RPMI8226 (cell line): ENCODE data around the gene LIN9.
"Not testable (repeated sequence)": the region's sequence is repeated elsewhere in the genome, so short reads cannot be mapped to it uniquely, and the experiment has no call there.

ENCODE experiments used
- DNase-seq: peaks from one replicate; pipeline ENCODE4 v3.0.0-alpha.2; 2015

The LIN9 gene

DNA sequence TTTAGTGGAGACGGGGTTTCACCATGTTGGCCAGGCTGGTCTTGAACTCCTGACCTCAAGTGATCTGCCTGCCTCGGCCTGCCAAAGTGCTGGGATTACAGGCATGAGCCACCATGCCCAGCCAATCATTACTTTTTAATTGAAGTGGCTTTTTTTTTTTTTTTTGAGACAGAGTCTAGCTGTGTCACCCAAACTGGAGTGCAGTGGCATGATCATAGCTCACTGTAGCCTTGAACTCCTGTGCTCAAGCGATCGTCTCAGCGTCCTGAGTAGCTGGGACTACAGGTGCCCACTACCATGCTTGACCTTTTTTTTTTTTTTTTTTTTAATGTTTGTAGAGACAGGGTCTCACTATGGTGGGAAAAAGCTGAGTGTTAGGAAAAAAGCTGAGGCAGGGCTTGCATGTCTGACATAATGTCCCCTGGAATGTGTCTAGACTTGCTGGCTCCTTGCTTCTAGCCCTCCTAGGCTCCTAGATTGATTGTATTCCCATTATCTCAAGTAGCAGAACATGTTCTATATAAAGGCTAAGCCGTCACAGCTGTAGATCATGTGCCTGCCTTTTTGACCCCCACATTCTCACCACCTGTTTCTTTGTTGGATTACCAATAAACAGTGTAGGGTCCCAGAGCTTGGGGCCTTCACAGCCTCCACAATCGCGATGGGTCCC, 36.6 kb downstream of the LIN9 start:
- DNase-seq, result not testable (repeated sequence)

DNA sequence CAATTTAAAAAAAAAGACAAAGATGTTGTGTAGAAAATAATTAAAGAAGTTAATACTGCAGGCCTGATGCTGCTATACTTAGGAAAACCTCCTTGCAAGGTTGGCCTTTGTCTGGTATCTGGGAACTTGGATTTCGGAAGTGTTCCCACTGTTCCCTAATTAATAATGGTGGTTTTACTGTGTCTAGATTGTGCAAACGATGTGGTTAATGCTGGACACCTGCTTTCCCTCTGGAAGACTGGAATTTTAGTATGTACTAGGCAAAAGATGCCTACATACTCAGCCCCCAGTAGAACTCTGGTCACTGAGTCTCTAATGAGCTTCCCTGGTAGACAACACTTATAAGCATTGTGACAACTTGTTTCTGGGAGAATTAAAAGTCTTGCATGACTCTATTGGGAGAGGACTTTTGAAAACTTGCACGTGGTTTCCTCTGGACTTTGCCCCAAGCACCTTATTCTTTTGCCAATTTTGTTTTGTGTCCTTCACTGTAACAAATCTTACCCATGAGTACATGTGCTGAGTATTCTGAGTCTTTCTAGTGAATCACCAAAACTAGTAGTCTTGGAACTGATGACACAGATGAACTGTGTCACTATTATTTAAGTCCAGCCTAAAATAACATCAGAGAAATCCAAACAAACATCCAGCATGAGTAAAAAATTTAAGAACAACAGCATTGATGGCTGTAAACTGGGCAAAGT, 40.4 kb downstream of the LIN9 start:
- DNase-seq, result no peak

DNA sequence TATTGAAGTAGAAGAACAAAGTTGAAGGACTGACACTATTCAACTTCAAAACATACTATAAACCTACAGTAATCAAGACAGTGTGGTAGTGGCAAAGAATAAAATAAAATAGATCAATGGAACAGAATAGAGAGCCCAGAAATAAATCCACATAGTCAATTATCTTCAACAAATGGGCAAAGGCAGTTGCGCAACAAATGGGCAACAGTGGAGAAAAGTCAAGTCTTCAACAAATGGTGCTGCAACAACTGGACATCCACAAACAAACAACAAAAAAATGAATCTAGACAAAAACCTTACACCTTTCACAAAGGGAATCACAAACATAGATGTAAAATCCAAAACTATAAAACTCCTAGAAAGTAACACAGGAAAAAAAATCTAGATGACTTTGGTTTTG, 47.1 kb downstream of the LIN9 start:
- DNase-seq, result no peak

DNA sequence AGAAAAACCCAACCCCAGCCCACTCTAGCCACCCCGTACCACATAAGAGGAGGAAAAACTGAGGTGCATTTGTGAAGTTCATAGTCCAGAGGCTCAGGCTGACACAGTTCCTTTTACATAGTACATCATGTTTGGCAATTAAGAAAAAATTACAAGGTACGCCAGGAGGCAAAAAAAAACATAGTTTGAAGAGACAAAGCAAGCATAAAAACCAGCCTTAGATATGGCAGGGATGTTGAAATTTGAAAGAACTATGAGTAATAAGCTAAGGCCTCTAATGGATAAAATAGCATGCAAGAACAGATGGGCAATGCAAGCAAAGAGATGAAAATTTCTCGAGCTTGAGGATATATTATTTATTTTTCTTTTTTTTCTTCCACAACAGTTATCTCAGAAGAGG, 53.6 kb downstream of the LIN9 start:
- no peak for DNase-seq

DNA sequence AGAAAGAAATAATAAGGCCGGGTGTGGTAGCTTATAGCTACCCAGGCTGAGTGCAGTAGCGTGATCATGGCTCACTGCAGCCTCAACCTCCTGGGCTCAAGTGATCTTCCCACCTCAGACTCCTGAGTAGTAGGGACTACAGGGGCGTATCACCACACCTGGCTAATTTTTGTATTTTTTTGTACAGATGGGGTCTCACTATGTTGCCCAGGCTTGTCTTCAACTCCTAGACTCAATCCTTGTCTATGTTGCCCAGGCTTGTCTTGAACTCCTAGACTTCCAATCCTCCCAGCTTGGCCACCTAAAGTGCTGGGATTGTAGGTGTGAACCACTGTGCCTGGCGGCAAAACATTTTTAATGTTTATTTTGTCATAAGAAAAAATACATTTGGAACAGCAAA, 55.0 kb downstream of the LIN9 start:
- no peak for DNase-seq

DNA sequence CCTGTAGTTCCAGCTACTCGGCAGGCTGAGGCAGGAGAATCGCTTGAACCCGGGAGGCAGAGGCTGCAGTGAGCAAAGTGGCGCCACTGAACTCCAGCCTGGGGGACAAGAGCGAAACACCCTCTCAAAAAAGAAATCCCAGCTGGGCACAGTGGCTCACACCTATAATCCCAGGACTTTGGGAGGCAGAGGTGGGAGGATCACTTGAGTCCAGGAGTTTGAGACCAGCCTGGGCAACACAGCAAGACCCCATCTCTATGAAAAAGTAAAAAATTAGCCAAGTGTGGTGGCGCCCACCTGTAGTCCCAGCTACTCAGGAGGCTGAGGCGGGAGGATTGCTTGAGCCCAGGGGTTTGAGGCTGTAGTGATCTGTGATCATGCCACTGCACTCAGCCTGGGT, 56.1 kb downstream of the LIN9 start:
- not testable (repeated sequence) for DNase-seq

DNA sequence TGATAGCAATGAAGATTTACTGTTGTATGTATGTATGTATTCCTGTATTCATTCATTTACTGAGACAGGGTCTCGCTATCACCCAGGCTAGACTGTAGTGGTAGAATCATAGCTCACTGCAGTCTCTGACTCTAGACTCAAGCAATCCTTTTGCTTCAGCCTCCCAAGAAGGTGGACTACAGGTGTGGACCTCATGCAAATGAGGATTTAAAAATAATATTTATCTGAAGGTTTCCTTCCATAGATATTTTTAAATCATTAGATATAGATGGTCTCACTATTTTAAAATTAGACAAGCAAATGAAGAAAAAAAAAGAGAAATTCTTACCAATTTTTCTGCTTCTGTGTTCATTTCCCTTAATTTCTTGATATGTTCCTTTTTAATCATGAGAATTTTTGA, 58.5 kb downstream of the LIN9 start:
- no peak for DNase-seq

DNA sequence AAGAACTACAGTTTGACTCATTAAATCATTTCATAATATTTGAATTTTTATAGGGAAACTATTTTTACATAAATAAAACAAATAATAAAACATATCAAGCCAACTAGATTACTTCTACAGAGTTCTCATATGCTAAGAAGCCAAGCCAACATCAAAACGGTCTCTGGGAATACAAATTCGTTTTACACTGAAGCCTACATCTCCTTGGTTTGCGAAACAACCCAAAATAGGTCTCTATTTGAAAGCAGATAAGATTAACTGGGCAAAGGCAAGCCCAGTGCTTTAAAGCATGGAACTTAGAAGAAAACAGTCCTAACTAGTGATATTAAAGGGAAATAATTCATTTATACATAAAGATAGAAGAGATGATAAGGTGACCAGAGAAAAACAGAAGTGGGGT, 60.2 kb downstream of the LIN9 start:
- DNase-seq, result no peak

DNA sequence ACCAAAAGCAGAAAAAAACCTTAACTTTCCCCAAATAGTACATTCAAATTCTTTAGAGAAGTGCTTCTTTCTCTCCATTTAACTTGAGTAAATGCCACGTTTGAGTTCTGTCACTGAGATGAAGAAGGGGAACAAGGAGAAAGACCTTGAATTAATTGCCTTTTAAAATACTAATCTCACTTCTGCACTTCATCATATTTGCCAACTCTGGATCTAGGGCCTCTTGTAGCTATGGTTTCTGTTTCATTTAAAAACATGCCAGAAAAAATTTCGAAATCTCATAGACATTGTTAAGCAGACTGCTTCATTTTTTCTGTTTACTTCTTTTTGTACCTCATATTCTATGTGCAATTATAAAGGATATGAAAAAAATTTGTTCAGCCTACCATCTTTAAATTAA, 60.9 kb downstream of the LIN9 start:
- no peak for DNase-seq

DNA sequence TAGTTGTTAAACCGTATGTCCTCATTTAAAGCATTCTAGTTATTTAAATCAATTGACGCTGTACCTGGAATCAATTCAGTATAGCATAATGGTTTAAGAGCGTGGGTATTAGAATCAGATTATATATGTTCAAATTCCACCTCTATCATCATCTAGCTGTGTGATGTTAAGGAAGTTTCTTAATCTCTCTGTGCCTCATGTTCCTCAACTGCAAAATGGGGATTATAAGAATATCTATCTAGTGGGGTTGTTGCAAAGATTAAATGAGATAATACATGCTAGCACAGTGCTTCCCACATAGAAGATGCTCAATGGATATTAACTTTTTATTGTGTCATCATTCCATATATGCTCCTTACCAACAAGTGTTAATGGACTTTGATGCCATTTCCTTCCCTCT, 69.5 kb downstream of the LIN9 start:
- no peak for DNase-seq

DNA sequence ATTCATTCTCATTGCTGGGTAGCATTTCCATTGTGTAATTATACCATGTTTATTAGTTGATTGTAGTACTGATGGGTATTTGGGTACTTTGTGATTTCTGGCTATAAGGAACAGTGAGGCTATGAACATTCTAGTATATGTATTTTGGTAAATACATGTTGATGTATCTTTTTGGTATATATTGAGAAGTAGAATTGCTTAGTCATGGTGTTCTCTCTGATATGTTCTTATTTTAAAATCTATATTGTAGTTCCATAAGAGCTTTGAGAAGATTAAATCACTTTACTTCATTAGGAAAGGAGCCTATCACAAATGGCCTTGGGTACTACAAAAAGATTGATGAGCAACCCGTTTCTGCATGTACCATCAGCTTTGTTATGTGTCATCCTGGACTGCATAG, 72.1 kb downstream of the LIN9 start:
- no peak for DNase-seq

DNA sequence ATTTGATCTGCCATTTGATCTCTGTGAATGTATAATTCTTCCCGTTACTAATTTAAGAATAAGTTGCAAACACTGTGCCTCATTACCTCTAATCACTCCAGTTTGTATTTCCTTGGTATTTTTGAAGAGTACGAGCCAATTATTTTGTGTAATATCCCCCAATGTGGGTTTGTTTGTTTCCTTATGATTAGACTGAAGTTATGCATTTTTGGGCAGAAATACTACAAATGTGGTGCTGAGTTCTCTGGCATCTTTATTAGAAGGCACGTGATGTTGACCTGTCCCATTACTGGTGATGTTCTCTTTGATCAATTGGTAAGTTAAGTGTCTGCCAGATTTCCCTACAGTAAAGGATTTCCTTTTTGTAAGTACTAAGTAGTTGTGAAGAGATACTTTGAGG, 75.2 kb downstream of the LIN9 start:
- DNase-seq, result no peak

DNA sequence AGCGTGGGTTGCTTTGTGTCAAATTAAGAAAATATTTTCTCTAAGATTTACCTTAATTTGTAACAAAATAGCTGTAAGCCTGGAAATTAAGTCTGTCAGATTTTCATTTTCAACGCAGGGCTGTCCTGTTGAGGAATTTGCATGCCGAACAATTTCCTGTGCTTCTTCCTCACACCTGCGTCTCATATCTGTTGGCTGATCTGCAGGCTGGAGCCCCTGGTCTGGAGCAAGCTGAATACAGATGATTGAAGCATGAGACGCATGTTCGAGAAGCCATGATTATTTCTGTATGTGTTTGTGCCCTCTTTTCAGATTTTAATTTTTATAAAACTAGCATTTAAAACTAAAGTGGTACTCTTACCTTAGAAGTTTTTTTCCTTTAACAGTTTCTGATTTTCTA, 75.7 kb downstream of the LIN9 start:
- DNase-seq, result no peak

DNA sequence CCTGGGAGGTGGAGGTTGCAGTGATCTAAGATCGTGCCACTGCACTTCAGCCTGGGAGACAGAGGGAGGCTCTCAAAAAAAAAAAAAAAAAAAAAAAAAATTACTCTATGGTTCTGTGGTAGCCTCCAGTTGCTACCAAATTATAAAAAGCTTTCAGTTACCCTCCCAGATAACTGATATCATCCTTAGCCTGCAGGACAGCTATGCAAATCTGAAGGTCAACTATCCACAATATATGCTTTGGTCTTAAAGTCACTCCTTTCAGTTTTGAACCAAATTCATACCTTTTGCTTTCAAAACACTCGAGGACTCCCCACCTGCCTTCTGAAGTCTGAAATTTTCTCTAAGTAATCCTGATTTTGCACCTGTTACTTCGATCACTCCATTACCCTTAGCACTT, 82.4 kb downstream of the LIN9 start:
- no peak for DNase-seq

DNA sequence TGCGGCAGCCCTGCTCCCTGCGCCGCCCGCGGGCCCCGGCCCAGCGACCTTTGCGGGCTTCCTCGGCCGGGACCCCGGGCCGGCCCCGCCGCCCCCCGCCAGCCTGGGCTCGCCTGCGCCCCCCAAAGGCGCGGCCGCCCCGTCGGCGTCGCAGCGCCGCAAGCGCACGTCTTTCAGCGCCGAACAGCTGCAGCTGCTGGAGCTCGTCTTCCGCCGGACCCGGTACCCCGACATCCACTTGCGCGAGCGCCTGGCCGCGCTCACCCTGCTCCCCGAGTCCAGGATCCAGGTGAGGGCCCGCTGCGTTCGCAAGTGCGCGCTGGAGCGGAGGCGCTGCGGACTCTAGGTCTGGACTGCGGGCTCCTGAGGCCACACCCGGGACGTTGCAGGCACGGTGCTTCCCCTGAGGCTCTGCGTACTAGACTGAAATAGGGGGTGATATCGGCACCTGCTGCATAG, 85.1 kb downstream of the LIN9 start:
- peak; percentile 30 for DNase-seq

DNA sequence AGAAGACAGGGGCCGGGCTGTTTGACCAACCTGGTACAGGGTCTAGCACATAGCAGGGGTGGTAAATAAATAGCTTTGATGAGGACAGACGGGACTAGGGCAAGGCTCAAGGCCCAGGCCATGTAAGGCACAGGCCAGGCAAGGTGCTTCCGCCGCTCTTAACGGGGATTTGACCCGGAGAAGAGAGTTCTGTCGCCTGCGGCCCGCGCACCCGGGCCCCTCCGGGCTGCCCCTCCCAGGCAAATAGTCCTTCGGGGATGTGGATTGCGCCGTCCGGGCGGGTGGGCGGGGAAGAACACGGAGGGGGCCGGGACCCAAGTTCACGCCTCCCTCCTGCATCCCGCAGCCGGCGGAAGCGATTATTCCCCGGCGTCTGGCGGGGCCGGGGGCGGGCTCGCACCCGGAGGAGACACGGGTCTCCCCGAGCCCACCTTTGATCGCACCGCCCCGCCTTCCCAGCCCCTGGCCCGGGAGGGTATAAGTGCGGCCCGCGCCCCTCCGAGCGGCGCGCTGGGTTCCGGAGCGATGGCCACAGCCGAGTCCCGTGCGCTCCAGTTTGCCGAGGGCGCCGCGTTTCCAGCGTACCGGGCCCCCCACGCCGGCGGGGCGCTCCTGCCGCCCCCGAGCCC, 85.7 kb downstream of the LIN9 start, which contains the start of gene MIXL1:
MIXL1 (plus strand) TSS at position 508 of the 629 bp plus-strand sequence; CDS start at position 526, 18 bp downstream.
- DNase-seq, result no peak

DNA sequence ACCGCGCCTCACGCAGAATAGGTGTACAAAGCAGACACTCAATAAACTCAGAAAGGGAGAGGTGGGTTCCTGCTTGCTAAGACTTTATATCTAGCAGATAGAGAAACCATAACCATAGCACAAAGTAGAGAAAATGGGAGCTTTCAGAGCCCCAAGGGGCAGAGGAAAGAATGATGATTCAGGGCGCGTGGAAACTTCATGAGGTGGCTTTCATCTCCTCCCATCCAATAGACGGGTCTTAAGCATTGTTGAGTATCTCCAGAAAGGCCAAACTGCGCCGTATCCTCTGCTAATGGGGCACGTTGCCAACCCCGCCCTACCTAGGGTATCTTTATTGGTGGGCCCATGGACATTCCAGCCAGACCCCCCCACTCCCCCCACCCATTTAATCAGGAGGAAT, 86.3 kb downstream of the LIN9 start:
- DNase-seq, result no peak

DNA sequence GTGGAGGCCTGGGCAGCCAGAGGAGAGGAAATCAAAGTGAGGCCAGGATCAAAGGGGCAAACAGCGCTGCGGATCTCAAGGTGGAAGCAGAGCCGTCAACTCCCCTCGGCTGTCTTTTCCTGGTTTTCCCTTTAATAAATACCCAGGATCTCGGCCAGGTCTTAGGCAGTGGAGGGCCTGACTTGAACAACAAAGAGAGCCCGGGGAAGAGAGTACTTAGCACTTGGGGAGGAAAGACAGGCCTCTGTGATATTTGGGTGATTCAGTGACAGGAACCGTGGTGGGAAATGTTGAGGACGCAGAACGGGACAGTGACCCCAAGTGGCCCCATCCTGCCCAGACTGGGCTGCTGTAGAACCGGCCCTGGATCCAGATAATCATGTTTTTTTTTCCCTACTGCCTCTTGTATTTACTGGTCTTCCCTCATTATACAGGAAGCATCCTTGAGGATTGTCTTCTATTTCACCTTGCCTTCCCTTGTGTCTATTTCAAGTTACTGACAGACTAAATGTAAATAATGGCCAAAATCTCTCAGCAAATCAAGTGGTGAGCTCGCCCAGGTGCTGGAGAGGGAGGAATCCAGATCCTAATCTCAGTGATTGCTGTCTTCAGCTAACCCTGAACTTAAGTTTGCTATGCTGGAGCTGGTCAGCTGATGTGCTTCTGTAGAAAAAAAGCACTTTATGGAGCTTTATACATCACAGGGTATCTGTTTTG, 88.3 kb downstream of the LIN9 start:
- no peak for DNase-seq

DNA sequence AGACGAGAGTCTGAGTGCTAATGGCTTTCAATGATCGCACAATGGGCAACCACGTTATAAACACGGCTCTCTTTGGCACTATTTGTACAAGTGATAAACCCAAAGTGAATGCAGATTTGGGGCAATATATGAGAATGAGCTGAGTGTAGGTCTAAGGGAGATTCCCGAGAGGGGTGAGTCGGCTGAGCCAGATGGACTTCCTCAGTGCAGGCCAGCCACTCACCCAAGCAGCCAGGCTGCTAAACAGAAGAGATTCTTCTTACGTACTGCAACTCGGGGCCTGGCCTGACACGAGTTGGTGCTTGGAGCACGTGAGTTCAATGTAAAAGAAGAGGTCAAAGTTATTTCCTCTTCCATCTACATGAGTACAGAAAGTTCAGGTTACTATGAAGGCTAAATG, 91.7 kb downstream of the LIN9 start:
- DNase-seq, result no peak

DNA sequence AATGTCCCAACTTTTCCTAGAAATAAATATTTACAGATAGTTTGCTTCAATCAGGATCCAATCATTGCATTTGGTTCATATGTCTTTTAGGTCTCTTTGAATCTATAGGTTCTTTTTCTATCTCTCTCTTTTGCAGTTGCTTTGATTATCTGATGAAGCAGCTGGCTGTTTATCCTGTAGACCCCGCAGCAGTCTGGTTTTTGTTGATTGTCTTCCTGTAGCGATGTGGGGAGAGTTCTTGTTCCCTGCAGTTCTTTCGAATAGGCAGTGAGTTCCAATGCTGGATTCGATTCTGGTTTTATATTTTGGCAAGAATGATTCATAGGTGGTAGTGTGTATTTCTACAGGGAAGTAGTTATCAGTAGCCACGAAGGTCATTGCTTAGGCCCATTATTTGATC, 92.9 kb downstream of the LIN9 start:
- DNase-seq, result no peak

DNA sequence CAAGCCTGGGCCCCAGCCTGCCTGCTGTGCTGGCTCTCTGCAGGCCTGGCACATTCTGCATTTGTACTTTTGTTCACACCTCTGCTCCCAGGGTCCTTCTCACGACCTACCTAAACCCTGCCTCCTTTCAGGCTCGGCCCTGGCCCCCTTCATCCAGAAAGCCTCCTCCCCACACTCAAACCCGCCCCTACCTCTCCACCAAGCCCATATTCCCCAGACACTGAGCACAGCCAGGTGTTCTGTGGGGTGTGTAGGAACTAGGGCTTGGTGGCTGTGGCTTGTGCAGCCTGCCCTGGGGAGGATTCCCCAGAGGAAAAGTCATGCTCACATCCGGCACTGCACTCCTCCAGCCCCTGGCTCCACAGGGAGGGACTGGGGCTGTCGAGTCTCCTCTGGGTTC, 93.7 kb downstream of the LIN9 start:
- DNase-seq, result no peak

DNA sequence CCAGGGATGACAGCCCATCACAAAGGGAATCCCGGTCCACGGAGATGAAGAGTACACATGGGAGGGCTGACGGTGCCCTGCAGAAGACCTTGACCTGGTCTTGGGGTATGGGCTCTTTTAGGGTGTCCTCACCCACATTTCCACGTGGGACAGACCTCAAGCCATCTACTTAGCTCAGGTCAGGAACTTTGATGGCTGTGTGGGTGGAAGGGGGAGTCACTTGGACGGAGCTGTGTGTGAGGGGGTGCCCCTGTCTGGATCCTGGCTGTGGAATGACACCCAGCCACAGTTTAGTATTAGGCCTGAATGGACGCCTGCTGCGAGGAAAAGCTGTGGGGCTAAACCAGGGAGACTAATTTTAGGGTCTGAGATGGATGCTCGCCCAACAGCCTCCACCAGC, 96.4 kb downstream of the LIN9 start:
- DNase-seq, result no peak

DNA sequence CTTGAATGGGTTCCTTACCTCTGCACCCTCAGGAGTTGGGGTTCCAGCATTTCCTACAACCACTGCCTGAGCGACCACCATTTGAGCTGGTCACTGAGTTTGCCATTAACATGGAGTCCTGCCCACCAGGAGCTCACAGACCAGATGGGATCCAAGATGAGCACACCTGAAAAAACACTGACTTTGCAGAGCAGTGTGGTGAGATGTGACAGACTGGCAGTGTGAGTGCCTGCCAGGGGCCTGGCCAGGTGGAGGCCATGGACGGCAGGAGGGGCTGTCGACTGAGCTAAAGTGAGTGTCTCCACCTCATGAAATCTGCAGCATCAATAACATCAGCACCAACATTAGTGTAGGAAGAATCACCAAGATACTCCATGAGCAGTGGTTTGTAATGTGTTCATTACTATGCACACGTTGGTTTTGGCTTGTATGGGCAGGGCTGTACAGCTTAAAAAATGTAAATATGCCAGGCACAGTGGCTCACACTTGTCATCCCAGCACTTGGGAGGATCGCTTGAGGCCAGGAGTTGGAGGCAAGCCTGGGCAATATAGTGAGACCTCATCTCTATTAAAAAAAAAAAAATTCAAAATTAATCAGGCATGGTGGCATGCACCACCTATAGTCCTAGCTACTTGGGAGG, 97.7 kb downstream of the LIN9 start:
- no peak for DNase-seq
